Smooth muscle cell (in vitro differentiated cells): ENCODE data around the gene WDR7. TPM values are rescaled to one million over a fixed set of nuclear protein-coding genes. Genes with fewer than 3 reads are reported as not detected.

ENCODE experiments used
- DNase-seq: peaks from one replicate; lab custom pipeline; 2025; ENCODE audit not compliant: unreplicated experiment; lab: John Stamatoyannopoulos, UW
- H2AFZ ChIP-seq: fragments of 200-600 bp; sonication (generic); 2 replicates; pipeline ENCODE4 v1.6.0; 2016; ENCODE audit warnings: antibody characterized with exemption, low read depth, mild to moderate bottlenecking
- H3F3A ChIP-seq: fragments of 200-600 bp; sonication (generic); 2 replicates; pipeline ENCODE4 v1.6.0; 2017; ENCODE audit warnings: antibody characterized with exemption, low read depth
- H3K27ac ChIP-seq: fragments of 200-600 bp; sonication (generic); 2 replicates; pipeline ENCODE4 v1.5.1; 2016; ENCODE audit warnings: low read depth, mild to moderate bottlenecking
- H3K27me3 ChIP-seq: fragments of 200-600 bp; sonication (generic); 2 replicates; pipeline ENCODE4 v1.6.1; 2016; ENCODE audit warnings: low read depth, mild to moderate bottlenecking
- H3K36me3 ChIP-seq: fragments of 200-600 bp; sonication (generic); 2 replicates; pipeline ENCODE4 v1.5.1; 2016; ENCODE audit warnings: low read depth
- H3K4me1 ChIP-seq: fragments of 200-600 bp; sonication (generic); 2 replicates; pipeline ENCODE4 v1.5.1; 2016; ENCODE audit warnings: low read depth
- H3K4me2 ChIP-seq: fragments of 200-600 bp; sonication (generic); 2 replicates; pipeline ENCODE4 v1.6.0; 2016; ENCODE audit warnings: mild to moderate bottlenecking
- H3K4me3 ChIP-seq: fragments of 200-600 bp; sonication (generic); 2 replicates; pipeline ENCODE4 v1.5.1; 2016; ENCODE audit warnings: mild to moderate bottlenecking
- H3K79me2 ChIP-seq: fragments of 200-600 bp; sonication (generic); 2 replicates; pipeline ENCODE4 v1.6.0; 2016; ENCODE audit warnings: low read depth, mild to moderate bottlenecking
- H3K9ac ChIP-seq: fragments of 200-600 bp; sonication (generic); 2 replicates; pipeline ENCODE4 v1.6.0; 2016; ENCODE audit warnings: low read depth
- H3K9me3 ChIP-seq: fragments of 200-600 bp; sonication (generic); replicated peaks from 2 replicates; pipeline ENCODE4 v1.5.1; 2016; ENCODE audit warnings: low read depth
- H4K20me1 ChIP-seq: fragments of 200-600 bp; sonication (generic); 2 replicates; pipeline ENCODE4 v1.6.0; 2016; ENCODE audit warnings: low read depth
- CTCF ChIP-seq: fragments of 200-600 bp; sonication (generic); IDR thresholded peaks from 2 replicates; pipeline ENCODE4 v1.5.1; 2017; ENCODE audit warnings: borderline replicate concordance, mild to moderate bottlenecking, antibody characterized with exemption; ENCODE audit not compliant: insufficient read depth, poor library complexity, severe bottlenecking
- WGBS: methylation state at CpG from one replicate; pipeline ENCODE4 v1.1.7; 2016; ENCODE audit warnings: low lambda C conversion rate; 5-methylcytosine and 5-hydroxymethylcytosine counted together
- polyA plus RNA-seq: library from polyadenylated mRNA; unstranded; fragments of >200 nt; fragmentation: Nextera tagmentation; extraction: Ambion mirVana; gene quantifications from 2 replicates; pipeline ENCODE4 v1.2.1, GENCODE V29; 2016
- total RNA-seq: library from RNA; depleted of rRNA; stranded (reverse); fragments of >200 nt; gene quantifications from 2 replicates; pipeline ENCODE4 v1.2.3, GENCODE V29; 2014

The WDR7 gene
- total and polyA plus RNA-seq, 2 experiments from 2014 or later = 5.3 to 9.2 TPM

DNA sequence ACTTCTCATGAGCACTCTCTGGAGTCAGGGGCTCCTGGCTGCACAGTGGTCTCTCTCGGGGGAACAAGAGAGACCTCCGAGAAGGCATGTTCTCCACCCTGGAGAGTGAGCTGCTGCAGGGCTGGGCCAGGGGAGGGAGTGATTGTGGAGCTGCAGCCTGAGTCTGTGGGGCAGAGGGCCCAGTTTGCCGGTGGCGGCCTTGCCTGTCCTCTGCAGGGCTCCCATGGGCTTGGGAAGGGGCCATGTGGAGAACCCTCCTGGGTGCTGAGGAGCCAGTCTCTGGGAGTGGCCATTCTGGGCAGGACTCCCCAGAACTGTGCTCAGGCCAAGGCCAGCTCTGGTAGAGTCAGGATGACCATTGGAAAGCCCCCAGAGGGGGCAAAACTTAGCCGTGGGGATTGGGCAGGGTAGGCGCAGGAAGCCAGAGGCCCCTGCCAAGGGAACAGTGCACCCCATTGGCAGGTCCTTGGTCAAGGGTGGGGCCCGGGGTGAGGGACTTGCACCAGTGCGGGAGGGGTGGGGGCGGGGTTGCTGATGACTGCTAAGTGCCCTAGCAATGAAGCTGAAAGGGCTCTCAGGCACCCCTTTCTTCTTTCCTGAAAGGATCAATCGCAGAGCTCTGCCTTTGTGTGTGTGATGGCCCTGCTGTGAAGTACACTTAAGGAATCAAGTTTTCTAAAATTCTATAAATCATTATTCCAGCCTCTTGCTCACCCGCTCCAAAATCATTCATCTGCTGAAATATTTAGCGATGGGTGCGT lies 426.0 kb downstream of the WDR7 start:
- Histone ChIP-seq H3K27ac (no peak overlapping the region), H3K4me3 (no peak overlapping the region), H3K4me2 (no peak overlapping the region), H3K9ac (no peak overlapping the region), H3K27me3 (peaks cover 19% of the 10 kb centered on the region), H3K79me2 (no peaks in the 10 kb centered on the region), H3F3A (no peaks in the 10 kb centered on the region), H3K4me1 (peaks cover 9% of the 10 kb centered on the region), H2AFZ (no peak overlapping the region), H3K36me3 (no peaks in the 10 kb centered on the region), H4K20me1 (no peaks in the 10 kb centered on the region), H3K9me3 (no peaks in the 10 kb centered on the region)
- 87% methylated on average over 13 of the region's 13 CpGs for WGBS
- TF ChIP-seq CTCF = no peak
- no peak for DNase-seq

GRCh38 chr18:57077786-57078552 lies 426.8 kb downstream of the WDR7 start:
- H2AFZ ChIP-seq = no peak overlapping the region
- H3K27ac ChIP-seq = no peak overlapping the region
- H3K9ac ChIP-seq = no peak overlapping the region
- no peaks in the 10 kb centered on the region for H3K79me2 ChIP-seq
- H3K27me3 ChIP-seq = peaks cover 14% of the 10 kb centered on the region
- H3K36me3 ChIP-seq = no peaks in the 10 kb centered on the region
- no peaks in the 10 kb centered on the region for H3K9me3 ChIP-seq
- no peak for TF ChIP-seq CTCF
- H3K4me1 ChIP-seq = peaks cover 9% of the 10 kb centered on the region
- H4K20me1 ChIP-seq = no peaks in the 10 kb centered on the region
- 90% methylated on average over 11 of the region's 11 CpGs for WGBS
- no peak overlapping the region for H3K4me2 ChIP-seq
- no peak overlapping the region for H3K4me3 ChIP-seq
- no peak for DNase-seq
- no peaks in the 10 kb centered on the region for H3F3A ChIP-seq

DNA sequence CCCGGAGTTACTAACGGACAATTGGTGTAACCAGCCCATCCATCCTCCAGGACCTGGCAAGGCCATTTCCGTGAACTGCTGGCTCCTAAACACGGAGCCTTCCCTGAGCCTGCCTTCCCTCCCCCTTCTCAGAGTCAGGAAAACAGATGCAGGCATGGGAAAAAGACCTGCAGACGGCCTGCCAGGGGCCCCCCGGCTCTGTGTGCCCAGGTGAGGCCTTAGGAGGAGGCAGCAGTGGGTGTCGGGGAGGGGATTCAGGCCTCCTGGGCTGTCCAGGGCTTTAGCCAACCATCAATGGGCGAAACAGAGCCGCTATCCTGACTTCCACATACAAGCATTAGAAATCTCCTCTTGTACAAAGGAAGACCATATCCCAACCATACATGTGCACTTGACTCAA lies 427.5 kb downstream of the WDR7 start:
- Histone ChIP-seq H3K79me2 (no peaks in the 10 kb centered on the region), H3F3A (no peaks in the 10 kb centered on the region), H3K9ac (no peak overlapping the region), H3K4me1 (peaks cover 9% of the 10 kb centered on the region), H3K4me3 (no peak overlapping the region), H3K9me3 (no peaks in the 10 kb centered on the region), H3K27ac (no peak overlapping the region), H3K36me3 (no peaks in the 10 kb centered on the region), H3K4me2 (no peak overlapping the region), H2AFZ (no peak overlapping the region), H3K27me3 (peaks cover 9% of the 10 kb centered on the region), H4K20me1 (no peaks in the 10 kb centered on the region)
- WGBS = 84% methylated on average over 9 of the region's 9 CpGs
- no peak for DNase-seq
- TF ChIP-seq CTCF = no peak
